Chondrocyte (in vitro differentiated cells): ENCODE results near the gene C3orf52. TPM values are rescaled to one million over a fixed set of nuclear protein-coding genes. Genes with fewer than 3 reads are reported as not detected.

Experiments
- DNase-seq: peaks from one replicate; pipeline ENCODE4 v3.0.0; 2021; ENCODE audit warnings: mixed read lengths, low spot score
- H3K27ac Mint-ChIP-seq: one replicate; pipeline ENCODE4 v1.8.0; 2021; ENCODE audit warnings: mild to moderate bottlenecking, moderate library complexity, mixed read lengths; ENCODE audit not compliant: unreplicated experiment
- H3K27me3 Mint-ChIP-seq: 2 replicates; pipeline ENCODE4 v1.8.0; 2021; ENCODE audit warnings: low read depth, mixed read lengths
- H3K36me3 Mint-ChIP-seq: 2 replicates; pipeline ENCODE4 v1.8.0; 2021; ENCODE audit warnings: low read depth, mixed read lengths
- H3K4me1 Mint-ChIP-seq: 2 replicates; pipeline ENCODE4 v1.8.0; 2021; ENCODE audit warnings: low read depth, mild to moderate bottlenecking, mixed read lengths
- H3K4me3 Mint-ChIP-seq: one replicate; pipeline ENCODE4 v1.8.0; 2021; ENCODE audit warnings: mild to moderate bottlenecking, moderate library complexity, mixed read lengths; ENCODE audit not compliant: unreplicated experiment
- H3K9me3 Mint-ChIP-seq: 2 replicates; pipeline ENCODE4 v1.8.0; 2021; ENCODE audit warnings: low read depth, mixed read lengths
- microRNA-seq: library from miRNA; unstranded; fragments of <30 nt; microRNA quantifications from one replicate; pipeline ENCODE4 v1.2.0, GENCODE V29; 2020; ENCODE audit warnings: borderline number of aligned reads
- total RNA-seq: library from RNA; stranded (reverse); gene quantifications from 3 replicates; pipeline ENCODE4 v1.2.1, GENCODE V29; 2021
- TF ChIP-seq, protein P1 (sequence below): fragments of 200-600 bp; sonication (generic); IDR thresholded peaks from 2 replicates; pipeline ENCODE4 v1.5.0; 2021; ENCODE audit warnings: antibody characterized with exemption, mild to moderate bottlenecking, moderate library complexity

C3orf52 gene
- total RNA-seq, 1 donor from 2014 or later: 4.3 TPM

DNA sequence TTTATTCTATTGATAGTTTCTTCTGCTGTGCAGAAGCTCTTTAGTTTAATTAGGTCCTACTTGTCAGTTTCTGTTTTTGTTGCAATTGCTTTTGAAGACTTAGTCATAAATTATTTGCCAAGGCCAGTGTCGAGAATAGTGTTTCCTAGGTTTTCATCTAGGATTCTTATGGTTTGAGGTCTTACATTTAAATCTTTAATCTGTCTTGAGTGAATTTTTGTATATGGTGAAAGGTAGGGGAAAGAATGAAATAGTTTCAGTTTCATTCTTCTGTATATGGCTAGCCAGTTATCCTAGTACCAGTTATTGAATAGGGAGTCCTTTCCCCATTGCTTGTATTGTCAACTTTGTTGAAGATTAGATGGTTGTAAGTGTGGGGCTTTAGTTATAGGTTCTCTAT, 57.5 kb downstream of the C3orf52 start:
- no peak overlapping the region for H3K4me3 Mint-ChIP-seq

DNA sequence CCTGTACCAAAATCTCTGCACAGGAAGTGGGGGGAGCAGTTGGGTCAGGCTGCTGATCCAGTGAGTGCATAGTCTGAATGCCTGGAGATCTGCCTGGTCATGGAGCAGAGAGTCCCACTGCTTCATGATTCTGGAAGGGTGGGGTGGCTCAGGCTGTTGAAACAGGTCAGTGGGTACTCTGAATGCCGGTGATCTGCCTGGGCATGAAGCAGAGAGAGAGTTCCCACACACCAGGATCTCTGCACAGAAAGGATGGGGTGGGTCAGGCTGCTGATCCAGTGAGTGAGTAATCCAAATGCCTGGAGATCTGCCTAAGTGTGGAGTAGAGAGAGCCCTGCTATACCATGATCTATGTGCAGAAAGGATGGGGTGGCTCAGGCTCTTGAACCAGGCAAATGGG, 62.9 kb downstream of the C3orf52 start:
- Mint-ChIP-seq H3K27ac (no peak overlapping the region), H3K4me1 (no peaks in the 10 kb centered on the region), H3K9me3 (peaks cover 37% of the 10 kb centered on the region), H3K27me3 (no peaks in the 10 kb centered on the region), H3K36me3 (peaks cover 7% of the 10 kb centered on the region), H3K4me3 (no peak overlapping the region)
- TF ChIP-seq, protein P1, sequence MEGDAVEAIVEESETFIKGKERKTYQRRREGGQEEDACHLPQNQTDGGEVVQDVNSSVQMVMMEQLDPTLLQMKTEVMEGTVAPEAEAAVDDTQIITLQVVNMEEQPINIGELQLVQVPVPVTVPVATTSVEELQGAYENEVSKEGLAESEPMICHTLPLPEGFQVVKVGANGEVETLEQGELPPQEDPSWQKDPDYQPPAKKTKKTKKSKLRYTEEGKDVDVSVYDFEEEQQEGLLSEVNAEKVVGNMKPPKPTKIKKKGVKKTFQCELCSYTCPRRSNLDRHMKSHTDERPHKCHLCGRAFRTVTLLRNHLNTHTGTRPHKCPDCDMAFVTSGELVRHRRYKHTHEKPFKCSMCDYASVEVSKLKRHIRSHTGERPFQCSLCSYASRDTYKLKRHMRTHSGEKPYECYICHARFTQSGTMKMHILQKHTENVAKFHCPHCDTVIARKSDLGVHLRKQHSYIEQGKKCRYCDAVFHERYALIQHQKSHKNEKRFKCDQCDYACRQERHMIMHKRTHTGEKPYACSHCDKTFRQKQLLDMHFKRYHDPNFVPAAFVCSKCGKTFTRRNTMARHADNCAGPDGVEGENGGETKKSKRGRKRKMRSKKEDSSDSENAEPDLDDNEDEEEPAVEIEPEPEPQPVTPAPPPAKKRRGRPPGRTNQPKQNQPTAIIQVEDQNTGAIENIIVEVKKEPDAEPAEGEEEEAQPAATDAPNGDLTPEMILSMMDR: no peak
- no peak for DNase-seq

More for the DNA sequence above, 57.5 kb downstream of the C3orf52 start:
- DNase-seq: no peak
- no peaks in the 10 kb centered on the region for H3K4me1 Mint-ChIP-seq
- no peak overlapping the region for H3K27ac Mint-ChIP-seq
- peaks cover 33% of the 10 kb centered on the region for H3K9me3 Mint-ChIP-seq
- peaks cover 2% of the 10 kb centered on the region for H3K27me3 Mint-ChIP-seq
- peaks cover 7% of the 10 kb centered on the region for H3K36me3 Mint-ChIP-seq
- TF ChIP-seq, protein P1: no peak

DNA sequence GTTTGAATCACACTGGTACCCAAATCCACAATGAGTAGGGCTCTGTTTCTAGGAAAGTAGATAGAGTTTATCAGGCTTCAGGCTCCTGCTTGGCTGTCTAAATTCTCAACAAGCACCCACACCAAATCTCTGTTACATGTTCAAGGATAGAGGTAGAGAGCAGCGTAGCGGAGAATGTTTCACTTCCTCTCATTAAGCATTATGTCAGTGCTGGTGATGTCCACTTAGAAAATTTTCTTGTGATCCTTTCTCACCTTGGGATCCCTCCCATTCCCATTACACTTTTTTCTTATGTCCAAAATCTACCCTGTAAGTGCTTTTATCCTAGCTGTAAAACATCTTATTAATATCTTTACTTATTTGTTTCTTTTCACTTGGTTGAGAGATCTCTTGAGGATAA, 81.6 kb downstream of the C3orf52 start:
- Mint-ChIP-seq H3K27ac (no peak overlapping the region), H3K4me3 (no peak overlapping the region), H3K36me3 (peaks cover 2% of the 10 kb centered on the region), H3K27me3 (peaks cover 2% of the 10 kb centered on the region), H3K9me3 (peaks cover 13% of the 10 kb centered on the region), H3K4me1 (no peaks in the 10 kb centered on the region)
- TF ChIP-seq, protein P1: no peak
- DNase-seq: no peak

Small RNA genes lying within 50 kb of the gene (microRNA-seq; reads per million reads assigned to microRNA genes)
- not detected for gene MIR567

Other genes starting within 250 kb of the C3orf52 start
- gene PHLDB2, start 227.1 kb upstream of the C3orf52 start, total RNA-seq: 70.3 to 138 TPM (median 133 TPM) in 3 replicates
- 26.3 to 35.5 TPM (median 26.5 TPM) in 3 replicates for gene ABHD10, start 107.4 kb upstream of the C3orf52 start, total RNA-seq
- not detected in 3 replicates for gene TAGLN3, start 87.5 kb upstream of the C3orf52 start, total RNA-seq
- not detected in 3 replicates for gene TMPRSS7, start 51.7 kb upstream of the C3orf52 start, total RNA-seq
- gene GCSAM, start 46.9 kb downstream of the C3orf52 start, total RNA-seq: not detected in 3 replicates
- 0.07 TPM in 1 of 3 replicates, not detected in the others for gene SLC9C1, start 207.8 kb downstream of the C3orf52 start, total RNA-seq
- 1.7 to 1.8 TPM in 2 of 3 replicates, not detected in the other for gene CD200, start 246.8 kb downstream of the C3orf52 start, total RNA-seq